Raji (cell line): ENCODE measurements around the gene TRIML2.

Experiments used
- POLR2A ChIP-seq: IDR thresholded peaks from 2 replicates; pipeline ENCODE4 v1.6.1; 2011; ENCODE audit warnings: low read depth, low read length, control low read depth; ENCODE audit not compliant: insufficient read depth

TRIML2 gene

GRCh38 chr4:188041721-188042120 lies 67.7 kb downstream of the TRIML2 start:
- TF ChIP-seq POLR2A, result no peak
